Thyroid gland (tissue), 4 donors: Measurements from ENCODE around the gene RTL1. TPM values are rescaled to one million over a fixed set of nuclear protein-coding genes. Genes with fewer than 3 reads are reported as not detected.

Source experiments
- DNase-seq, 2 donors: peaks; one replicate each; pipeline ENCODE4 v3.0.0-alpha.2; 2019
- H3K27ac ChIP-seq, 3 donors: fragments of 200-600 bp; sonication (generic); 1 replicate in 2 of 3; 2 replicates in 1 of 3; pipeline ENCODE4 v1.5.1; 2016 to 2019; ENCODE audit warnings: mild to moderate bottlenecking in 1 of 3, moderate library complexity in 1 of 3
- H3K27me3 ChIP-seq: fragments of 200-600 bp; sonication (generic); one replicate; pipeline ENCODE4 v1.5.1; 2019
- H3K36me3 ChIP-seq, 2 donors: fragments of 200-600 bp; sonication (generic); one replicate each; pipeline ENCODE4 v1.5.1; 2016 to 2019
- H3K4me1 ChIP-seq, 2 donors: fragments of 200-600 bp; sonication (generic); one replicate each; pipeline ENCODE4 v1.5.1; 2017 to 2019
- H3K4me3 ChIP-seq, 3 donors: fragments of 200-600 bp; sonication (generic); replicated peaks in 1 of 3; 1 replicate in 2 of 3; 2 replicates in 1 of 3; pipeline ENCODE4 v1.5.1; 2016; ENCODE audit warnings: mild to moderate bottlenecking in 1 of 3
- H3K9me3 ChIP-seq: fragments of 200-600 bp; sonication (generic); one replicate; pipeline ENCODE4 v1.5.1; 2017
- CTCF ChIP-seq, 6 experiments: fragments of 200-600 bp in 3 of 6; fragments of 450-650 bp in 3 of 6; sonication (generic) in 3 of 6; IDR thresholded peaks; one replicate each; pipeline ENCODE4 v1.5.1; 2016 to 2019; ENCODE audit warnings: antibody characterized with exemption in 6 of 6, mild to moderate bottlenecking in 2 of 6, inconsistent platforms in 1 of 6, moderate library complexity in 1 of 6
- POLR2A ChIP-seq, 2 donors: fragments of 450-650 bp; IDR thresholded peaks; one replicate each; pipeline ENCODE4 v1.6.1; 2017; ENCODE audit warnings: antibody characterized with exemption in 2 of 2, mild to moderate bottlenecking in 2 of 2, moderate library complexity in 1 of 2
- WGBS, 2 donors: methylation state at CpG; one replicate each; pipeline ENCODE4 v1.1.5; 2017; 5-methylcytosine and 5-hydroxymethylcytosine counted together
- intact Hi-C: fragments of 100-400 bp; cut with DNase I; formaldehyde crosslinking; loops from one replicate; pipeline ENCODE4 v1.15.1; 2023
- total RNA-seq, 4 donors: library from RNA; depleted of rRNA; stranded (reverse); fragments of >200 nt; gene quantifications; one replicate each; pipeline ENCODE4 v1.2.3, GENCODE V29; 2016

RTL1 gene
- total RNA-seq, 4 donors from 2014 or later: not detected

GRCh38 chr14:100842799-100843198 lies 60.7 kb downstream of the RTL1 start:
- no peak overlapping the region for H3K27ac ChIP-seq
- no peak overlapping the region for H3K4me3 ChIP-seq
- DNase-seq: no peak
- intact Hi-C loops: no loop called here
- WGBS, 2 donors: 73 to 77% methylated on average over 8 of the region's 8 CpGs
- H3K9me3 ChIP-seq: no peaks in the 10 kb centered on the region
- no peaks in the 10 kb centered on the region for H3K4me1 ChIP-seq
- no peak for TF ChIP-seq CTCF (IDR thresholded peaks at IDR 0.05)
- TF ChIP-seq POLR2A (IDR thresholded peaks at IDR 0.05): no peak
- no peaks in the 10 kb centered on the region for H3K27me3 ChIP-seq
- H3K36me3 ChIP-seq: no peaks in the 10 kb centered on the region

DNA sequence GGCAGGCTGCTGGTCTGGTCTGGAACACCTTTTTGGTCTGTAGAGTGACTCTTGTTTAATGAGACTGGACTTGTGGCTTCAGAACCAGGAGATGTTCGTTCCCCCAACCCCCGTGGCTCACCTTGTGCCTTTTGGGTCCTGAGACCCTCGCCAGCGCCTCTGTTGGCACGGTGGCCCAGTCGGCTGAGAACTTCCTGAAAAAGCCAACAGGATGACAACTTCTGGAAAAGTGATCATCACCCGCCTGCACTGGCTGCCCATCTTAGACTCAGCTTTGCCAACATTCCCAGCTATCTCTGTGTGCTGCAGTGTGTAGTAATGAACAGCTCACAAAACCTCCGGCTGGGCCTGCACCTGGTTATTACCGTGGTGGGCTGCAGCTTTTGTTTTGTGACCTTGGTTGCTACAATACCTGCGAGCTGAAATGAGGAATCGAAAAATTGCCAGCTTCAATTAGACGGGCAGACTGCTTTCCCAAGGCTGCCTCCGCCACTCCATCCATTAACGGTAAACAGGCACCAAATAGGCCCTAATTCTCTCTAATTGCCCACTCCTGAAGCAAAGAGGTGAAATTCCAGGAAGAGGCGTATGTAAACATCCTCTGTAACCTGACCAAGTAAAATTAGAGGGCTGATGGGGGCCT lies 61.6 kb downstream of the RTL1 start:
- TF ChIP-seq POLR2A (IDR thresholded peaks at IDR 0.05) (no peak), CTCF (IDR thresholded peaks at IDR 0.05) (no peak)
- no peak for DNase-seq
- Histone ChIP-seq H3K9me3 (no peaks in the 10 kb centered on the region), H3K27me3 (no peaks in the 10 kb centered on the region), H3K27ac (no peak overlapping the region), H3K4me1 (no peaks in the 10 kb centered on the region), H3K36me3 (no peaks in the 10 kb centered on the region), H3K4me3 (no peak overlapping the region)
- 82 to 87% methylated on average over 14 to 15 of the region's 15 CpGs for WGBS, 2 donors
- intact Hi-C loops: no loop called here

DNA sequence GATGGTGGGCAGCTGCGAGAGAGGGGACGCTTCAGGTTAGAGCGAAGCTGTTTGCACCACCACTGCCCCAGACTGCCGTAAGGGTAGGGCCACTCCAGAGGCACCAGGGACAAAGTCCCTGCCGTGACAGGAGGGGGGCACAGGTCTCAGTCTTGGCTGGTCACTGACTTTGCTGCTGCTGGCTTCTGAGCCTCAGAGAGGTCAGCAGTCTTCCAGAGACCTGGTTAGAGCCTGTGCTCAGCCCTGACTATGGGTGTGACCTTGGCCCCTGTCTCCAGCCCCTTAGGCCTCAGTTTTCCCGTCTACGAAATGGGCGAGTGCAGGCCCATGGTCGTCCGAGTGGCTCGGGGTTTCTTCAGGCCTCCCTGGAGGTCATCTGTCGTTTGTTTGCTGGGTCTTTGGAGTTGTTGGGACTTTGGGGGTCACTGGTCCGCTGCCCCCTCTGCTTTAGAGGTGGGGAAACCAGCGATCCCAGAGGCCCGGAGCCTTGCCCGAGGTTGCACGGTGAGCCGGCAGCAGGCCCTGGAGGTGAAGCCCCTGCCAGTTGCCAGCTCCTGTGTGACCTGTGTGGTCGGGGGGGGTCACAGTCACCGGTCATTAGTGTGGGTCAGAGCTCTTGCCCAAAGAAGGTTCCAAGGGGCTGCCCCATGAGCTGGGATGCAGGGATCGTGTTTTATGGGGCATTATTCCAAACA lies 62.3 kb downstream of the RTL1 start:
- intact Hi-C loops: no loop called here

DNA sequence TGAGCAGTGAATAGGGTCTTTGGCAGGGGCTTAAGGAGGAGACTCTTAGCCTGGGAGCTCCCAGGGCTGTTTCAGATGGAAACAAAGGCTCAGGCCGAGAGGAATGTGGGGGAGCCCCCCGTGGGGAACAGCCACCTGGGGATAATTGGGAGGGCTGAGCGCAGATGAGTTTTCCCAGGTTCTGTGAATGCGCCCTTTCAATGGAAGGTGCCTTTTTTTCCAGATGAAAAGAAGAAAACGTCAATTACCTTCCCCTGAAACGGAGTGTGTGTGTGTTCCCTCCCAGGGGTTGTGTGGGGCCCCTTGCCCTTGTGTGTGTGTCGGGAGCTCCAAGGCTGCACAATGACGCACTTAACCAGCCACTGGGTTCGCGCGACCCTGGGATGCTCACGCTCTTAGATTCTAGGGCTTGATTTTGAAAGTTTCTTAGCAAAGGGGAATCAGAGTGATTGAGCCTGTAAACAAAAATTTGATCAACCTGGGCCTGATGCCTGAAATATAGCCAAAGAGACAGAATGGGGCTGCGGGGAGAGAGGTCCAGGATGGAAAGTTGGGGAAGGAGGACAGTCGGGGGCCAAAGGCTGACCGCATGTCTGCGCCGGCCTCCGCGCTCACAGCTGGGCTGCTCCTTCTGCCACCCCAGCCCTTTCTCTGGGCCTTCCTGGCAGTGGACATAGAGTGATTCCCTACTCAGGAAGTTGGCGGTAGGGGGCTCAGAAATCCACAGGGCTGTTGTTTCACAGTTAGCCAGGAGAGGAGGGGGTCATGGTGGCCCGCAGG lies 63.0 kb downstream of the RTL1 start:
- TF ChIP-seq CTCF (IDR thresholded peaks at IDR 0.05) (no peak), POLR2A (IDR thresholded peaks at IDR 0.05) (no peak)
- intact Hi-C loops: no loop called here
- Histone ChIP-seq H3K4me3 (no peak overlapping the region), H3K4me1 (no peaks in the 10 kb centered on the region), H3K36me3 (no peaks in the 10 kb centered on the region), H3K9me3 (no peaks in the 10 kb centered on the region), H3K27me3 (no peaks in the 10 kb centered on the region), H3K27ac (no peak overlapping the region)
- no peak for DNase-seq
- 89 to 90% methylated on average over 21 of the region's 21 CpGs for WGBS, 2 donors

More for the DNA sequence above, 62.3 kb downstream of the RTL1 start:
- 91 to 94% methylated on average over 19 to 20 of the region's 21 CpGs for WGBS, 2 donors
- Histone ChIP-seq H3K4me3 (no peak overlapping the region), H3K4me1 (no peaks in the 10 kb centered on the region), H3K27ac (no peak overlapping the region), H3K36me3 (no peaks in the 10 kb centered on the region), H3K27me3 (no peaks in the 10 kb centered on the region), H3K9me3 (no peaks in the 10 kb centered on the region)
- TF ChIP-seq POLR2A (IDR thresholded peaks at IDR 0.05) (no peak), CTCF (IDR thresholded peaks at IDR 0.05) (no peak)
- no peak for DNase-seq
